Colonic mucosa (tissue), 4 donors: ENCODE results near the gene BLVRA. TPM values are rescaled to one million over a fixed set of nuclear protein-coding genes. Genes with fewer than 3 reads are reported as not detected.
"Not testable (repeated sequence)": the region's sequence is repeated elsewhere in the genome, so short reads cannot be mapped to it uniquely, and the experiment has no call there.

Source experiments
- DNase-seq: peaks from one replicate; pipeline ENCODE4 v3.0.0-alpha.2; 2020
- H3K27ac ChIP-seq: fragments of 200-600 bp; one replicate; pipeline ENCODE4 v1.8.0; 2021
- H3K27me3 ChIP-seq: fragments of 200-600 bp; one replicate; pipeline ENCODE4 v1.8.0; 2021
- H3K36me3 ChIP-seq: fragments of 200-600 bp; one replicate; pipeline ENCODE4 v1.8.0; 2021
- H3K4me1 ChIP-seq: fragments of 200-600 bp; one replicate; pipeline ENCODE4 v1.8.0; 2021; ENCODE audit warnings: mild to moderate bottlenecking
- H3K4me3 ChIP-seq: fragments of 200-600 bp; one replicate; pipeline ENCODE4 v1.8.0; 2021
- H3K9ac ChIP-seq, 2 donors: one replicate each; pipeline ENCODE4 v1.7.0; 2013; ENCODE audit warnings: control low read depth in 2 of 2, low read depth in 2 of 2, low read length in 2 of 2
- H3K9me3 ChIP-seq: fragments of 200-600 bp; one replicate; pipeline ENCODE4 v1.8.0; 2021
- CTCF ChIP-seq: fragments of 200-600 bp; IDR thresholded peaks from one replicate; pipeline ENCODE4 v1.8.0; 2022; ENCODE audit warnings: antibody characterized with exemption, mild to moderate bottlenecking
- intact Hi-C: fragments of 100-400 bp; cut with DNase I; formaldehyde crosslinking; loops from one replicate; pipeline ENCODE4 v1.14.1; 2022
- total RNA-seq, 2 donors: library from RNA; stranded (reverse); fragmentation: NEBNext Ultra II Directional in 1 of 2; extraction: Animal tissue kit (Norgen Biotek cat#: 25700) in 1 of 2; gene quantifications; one replicate each; pipeline ENCODE4 v1.2.1, GENCODE V29; 2021
- donor health status: healthy.
- donor health status: DM: no; HTN: no; CAD: no.
- donor health status: DM: no; HTN: no; CAD: no.

The BLVRA gene
- total RNA-seq, 2 donors from 2014 or later: 5.4 to 14.7 TPM

GRCh38 chr7:43792471-43793150 lies 34.1 kb downstream of the BLVRA start:
- Histone ChIP-seq H3K9ac (no peak overlapping the region), H3K4me3 (no peak overlapping the region), H3K27me3 (no peaks in the 10 kb centered on the region), H3K9me3 (no peaks in the 10 kb centered on the region), H3K27ac (no peak overlapping the region), H3K4me1 (no peaks in the 10 kb centered on the region), H3K36me3 (no peaks in the 10 kb centered on the region)
- TF ChIP-seq CTCF: no peak
- no peak for DNase-seq
- intact Hi-C loops: no loop called here

- DNase-seq: no peak
- Histone ChIP-seq H3K4me3 (no peak overlapping the region), H3K27ac (no peak overlapping the region), H3K9ac (no peak overlapping the region), H3K27me3 (no peaks in the 10 kb centered on the region), H3K4me1 (no peaks in the 10 kb centered on the region), H3K9me3 (no peaks in the 10 kb centered on the region), H3K36me3 (no peaks in the 10 kb centered on the region)
- no peak for TF ChIP-seq CTCF
- intact Hi-C loops: no loop called here
Observed at GRCh38 chr7:43799605-43800004, 41.1 kb downstream of the BLVRA start.

GRCh38 chr7:43803865-43804264 lies 45.4 kb downstream of the BLVRA start:
- no peaks in the 10 kb centered on the region for H3K4me1 ChIP-seq
- H3K36me3 ChIP-seq: no peaks in the 10 kb centered on the region
- TF ChIP-seq CTCF: no peak
- no peaks in the 10 kb centered on the region for H3K9me3 ChIP-seq
- intact Hi-C loops: no loop called here
- DNase-seq: no peak
- no peaks in the 10 kb centered on the region for H3K27me3 ChIP-seq
- no peak overlapping the region for H3K4me3 ChIP-seq
- H3K27ac ChIP-seq: no peak overlapping the region
- H3K9ac ChIP-seq: no peak overlapping the region

- no peaks in the 10 kb centered on the region for H3K27me3 ChIP-seq
- H3K36me3 ChIP-seq: no peaks in the 10 kb centered on the region
- DNase-seq: no peak
- no peaks in the 10 kb centered on the region for H3K4me1 ChIP-seq
- no peak overlapping the region for H3K9ac ChIP-seq
- no peak overlapping the region for H3K27ac ChIP-seq
- TF ChIP-seq CTCF: no peak
- H3K9me3 ChIP-seq: no peaks in the 10 kb centered on the region
- H3K4me3 ChIP-seq: no peak overlapping the region
- intact Hi-C loops: no loop called here
Observed at GRCh38 chr7:43808410-43808809, 49.9 kb downstream of the BLVRA start.

- H3K9ac ChIP-seq, H3K9me3 ChIP-seq, H3K4me1 ChIP-seq, H3K27me3 ChIP-seq, intact Hi-C loops, H3K4me3 ChIP-seq, H3K27ac ChIP-seq, H3K36me3 ChIP-seq: not testable (repeated sequence)
- peak; percentile 39 for DNase-seq
Observed at GRCh38 chr7:43810195-43810941, 51.9 kb downstream of the BLVRA start.

- Histone ChIP-seq H3K27me3 (no peaks in the 10 kb centered on the region), H3K9ac (no peak overlapping the region), H3K4me1 (no peaks in the 10 kb centered on the region), H3K9me3 (no peaks in the 10 kb centered on the region), H3K36me3 (no peaks in the 10 kb centered on the region), H3K4me3 (no peak overlapping the region), H3K27ac (no peak overlapping the region)
- TF ChIP-seq CTCF: no peak
- intact Hi-C loops: no loop called here
- no peak for DNase-seq
Observed at GRCh38 chr7:43815373-43815772, 56.9 kb downstream of the BLVRA start.

- DNase-seq, H3K4me3 ChIP-seq, H3K9ac ChIP-seq, H3K27me3 ChIP-seq, H3K9me3 ChIP-seq, H3K36me3 ChIP-seq, intact Hi-C loops, H3K27ac ChIP-seq, H3K4me1 ChIP-seq: not testable (repeated sequence)
Observed at GRCh38 chr7:43816046-43816797, 57.7 kb downstream of the BLVRA start.

- H3K27me3 ChIP-seq, H3K4me1 ChIP-seq, H3K4me3 ChIP-seq, DNase-seq, H3K9me3 ChIP-seq, H3K9ac ChIP-seq, H3K27ac ChIP-seq, H3K36me3 ChIP-seq, intact Hi-C loops: not testable (repeated sequence)
Observed at GRCh38 chr7:43823425-43823824, 64.9 kb downstream of the BLVRA start.
